GM18502 (cell line): ENCODE results near the gene SIRPB2.
"Not testable (repeated sequence)": the region's sequence is repeated elsewhere in the genome, so short reads cannot be mapped to it uniquely, and the experiment has no call there.

Source experiments
- ATAC-seq: cut with Tn5 transposase; IDR thresholded peaks from one replicate; pipeline ENCODE4 v1.9.1; 2021; ENCODE audit warnings: mild to moderate bottlenecking; ENCODE audit not compliant: unreplicated experiment, poor library complexity

Gene SIRPB2

GRCh38 chr20:1503564-1504227, 12.5 kb upstream of the SIRPB2 start:
- ATAC-seq: peak; percentile 93

GRCh38 chr20:1500496-1500895, 9.3 kb upstream of the SIRPB2 start:
- ATAC-seq: no peak

GRCh38 chr20:1499528-1500420, 8.6 kb upstream of the SIRPB2 start:
- no peak for ATAC-seq

- not testable (repeated sequence) for ATAC-seq
These were observed 6.2 kb upstream of the SIRPB2 start for GRCh38 chr20:1497371-1497770.

- ATAC-seq: no peak
These were observed 5.7 kb upstream of the SIRPB2 start for GRCh38 chr20:1496930-1497329.

DNA sequence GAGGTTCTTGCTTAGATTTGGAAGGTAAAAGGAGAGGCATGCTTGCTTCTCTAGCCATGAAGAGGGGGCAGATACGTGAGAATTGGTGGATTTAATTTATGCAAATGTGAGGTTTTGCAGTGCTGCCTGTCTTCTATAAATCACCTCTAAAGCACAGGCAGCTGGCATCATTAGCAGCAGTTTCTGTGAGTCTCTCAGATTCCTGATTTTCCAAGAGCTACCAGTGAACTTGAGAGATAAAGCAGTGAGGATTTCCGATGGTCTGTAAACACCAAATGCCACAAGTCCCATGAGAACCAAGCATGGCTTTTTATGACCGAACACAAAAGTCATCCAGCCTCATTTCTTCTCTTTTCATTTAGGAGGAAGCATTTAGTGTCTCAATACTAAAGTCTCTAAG, 3.2 kb upstream of the SIRPB2 start:
- ATAC-seq: no peak

DNA sequence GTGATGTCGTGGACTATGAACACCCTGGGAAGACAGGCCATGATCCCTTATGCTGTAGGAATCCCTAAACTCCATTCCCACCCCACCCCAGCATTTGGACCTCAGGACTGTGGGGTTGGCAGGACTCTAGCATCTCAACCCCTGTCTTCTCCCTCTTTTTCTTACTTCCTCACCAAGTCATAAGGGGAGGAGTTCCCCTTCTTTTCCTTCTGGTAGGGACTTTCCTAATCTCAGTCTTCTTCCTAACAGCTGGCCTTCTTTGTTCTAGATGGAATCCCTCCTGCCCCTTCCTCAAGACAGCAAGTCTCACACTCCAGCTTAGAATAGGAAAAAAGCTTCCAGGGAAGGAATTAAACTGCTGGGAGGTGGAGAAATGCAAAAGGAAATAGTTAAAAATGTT, 2.3 kb upstream of the SIRPB2 start:
- ATAC-seq: no peak

- no peak for ATAC-seq
These were observed 831 bp upstream of the SIRPB2 start for GRCh38 chr20:1491860-1492642.

DNA sequence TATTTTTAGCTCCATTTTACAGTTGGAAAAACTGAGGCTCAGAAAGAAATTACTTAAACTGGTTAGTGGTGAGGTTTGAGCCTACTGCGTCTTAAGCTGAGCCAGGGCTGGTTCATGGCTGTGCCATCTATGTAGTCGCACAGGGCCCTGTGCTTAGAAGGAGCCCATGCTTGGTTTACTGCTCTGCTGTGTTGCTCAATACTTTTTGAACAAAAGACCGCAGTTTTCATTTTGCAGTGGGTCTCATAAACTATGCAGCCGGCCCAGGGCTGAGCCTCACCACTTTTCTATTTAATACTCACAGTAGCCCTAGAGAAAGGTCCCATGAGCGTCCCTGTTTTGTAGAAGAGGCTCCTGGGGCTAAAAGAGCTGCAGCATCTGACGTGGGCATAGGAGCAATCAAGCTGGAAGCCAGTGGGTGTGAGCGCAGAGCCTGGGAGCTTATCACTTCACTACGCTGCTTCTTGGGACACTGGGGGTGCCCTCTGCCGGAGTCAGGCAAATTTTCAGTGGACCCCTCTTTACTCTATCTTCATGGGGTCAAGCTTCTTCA, 501 bp downstream of the SIRPB2 start:
- ATAC-seq: no peak

DNA sequence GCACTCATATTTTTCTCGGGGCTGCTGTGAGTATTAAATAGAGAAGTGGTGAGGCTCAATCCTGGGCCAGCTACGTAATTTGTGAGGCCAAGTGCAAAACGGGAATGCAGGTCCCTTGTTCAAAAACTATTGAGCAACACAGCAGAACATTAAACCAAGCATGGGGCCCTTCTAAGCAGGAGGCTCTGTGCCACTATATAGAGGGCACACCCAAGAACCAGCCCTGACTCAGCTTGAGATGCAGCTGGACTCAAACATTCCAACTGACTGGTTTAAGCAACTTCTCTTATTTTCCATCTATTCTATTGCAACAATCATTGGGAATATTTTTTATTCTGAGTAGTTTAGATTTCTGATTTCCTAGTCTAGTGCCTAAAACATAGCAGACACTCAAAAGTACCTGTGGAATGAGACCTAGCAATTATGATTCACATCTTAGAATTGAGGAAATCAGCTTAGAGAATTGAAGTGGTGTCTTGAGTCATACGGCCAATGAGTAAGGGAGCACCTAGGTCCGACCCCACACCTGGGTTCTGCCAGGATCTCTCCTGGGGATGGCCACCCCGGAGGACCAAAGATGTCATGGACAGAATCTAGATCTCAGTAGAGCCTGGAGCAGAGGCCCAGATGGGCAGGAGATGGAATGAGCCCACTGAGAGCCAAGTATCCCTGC, 1.3 kb downstream of the SIRPB2 start:
- no peak for ATAC-seq

DNA sequence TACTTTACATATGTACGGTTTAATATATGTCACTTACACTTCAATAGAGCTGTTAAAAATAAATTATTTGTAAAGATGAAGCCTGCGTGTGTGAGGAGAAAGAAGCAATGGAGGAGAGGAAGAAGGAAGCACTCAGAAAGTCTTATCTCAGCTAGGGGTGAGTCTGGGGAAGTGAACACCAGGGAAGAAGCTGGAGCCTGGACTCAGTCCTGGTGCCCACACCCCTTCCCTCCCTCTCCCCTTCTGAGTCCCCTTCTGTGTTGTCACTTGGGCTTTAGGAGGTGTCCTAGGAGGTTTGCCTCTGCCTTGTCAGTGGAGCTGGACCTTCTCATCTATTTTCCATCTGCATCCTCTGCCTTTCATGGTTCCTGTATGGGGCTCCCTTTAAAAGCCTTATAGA, 1.9 kb downstream of the SIRPB2 start:
- ATAC-seq: no peak

GRCh38 chr20:1486566-1486965, 4.7 kb downstream of the SIRPB2 start:
- no peak for ATAC-seq

- no peak for ATAC-seq
These were observed 6.6 kb downstream of the SIRPB2 start for GRCh38 chr20:1484438-1485116.

DNA sequence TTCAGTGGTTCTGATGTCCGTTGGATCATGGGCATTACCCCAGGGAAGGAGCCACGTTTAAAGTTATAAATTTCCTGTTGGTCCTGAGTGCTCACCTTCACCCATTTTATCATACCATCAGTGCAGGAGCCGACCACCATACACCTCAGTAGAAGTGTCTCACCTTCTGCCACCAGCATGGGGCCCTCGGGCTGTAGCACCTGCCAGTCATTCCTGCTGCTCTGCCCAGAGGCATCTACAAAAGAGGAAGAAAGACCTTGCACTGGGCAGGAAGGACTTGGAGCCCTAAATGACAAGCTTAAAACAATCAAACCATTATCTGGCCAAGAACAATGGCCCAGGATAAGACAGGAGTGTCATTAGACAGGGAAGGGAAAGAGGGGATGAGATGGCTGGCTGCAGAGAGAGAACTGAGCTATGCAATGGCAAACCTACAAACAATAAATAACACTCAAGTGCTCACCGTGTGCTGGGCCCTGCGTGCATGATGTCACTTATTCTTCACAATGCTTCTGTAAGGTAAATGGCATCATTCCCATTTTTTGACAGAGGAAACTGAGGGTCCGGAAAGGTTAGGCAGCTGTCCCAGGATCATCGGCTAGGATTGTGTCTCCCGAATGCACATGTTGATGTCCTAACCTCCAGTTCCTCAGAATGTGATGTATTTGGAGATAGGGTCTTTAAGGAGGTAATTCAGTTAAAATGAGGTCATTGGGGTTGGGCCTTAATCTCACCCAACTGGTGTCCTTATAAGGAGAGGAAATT, 11.2 kb downstream of the SIRPB2 start:
- no peak for ATAC-seq

DNA sequence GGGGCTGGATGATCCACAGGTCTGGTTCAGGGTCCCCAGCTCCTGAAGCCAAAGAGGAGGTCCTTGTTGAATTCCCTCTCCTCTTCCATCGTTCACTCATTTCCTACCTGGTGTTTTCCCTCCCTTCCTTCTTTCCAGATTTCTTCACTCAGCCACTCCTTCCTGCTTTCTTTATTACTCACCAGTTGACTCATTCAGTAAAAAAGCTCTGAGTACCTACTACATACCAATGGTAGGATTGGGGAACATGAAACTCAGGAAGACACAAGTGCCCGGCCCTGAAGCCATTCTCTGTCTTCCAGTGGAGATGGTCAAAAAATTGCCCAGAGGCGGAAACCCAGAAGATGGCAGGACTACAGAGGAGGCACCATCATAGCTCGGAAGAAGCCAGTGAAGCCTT, 12.7 kb downstream of the SIRPB2 start:
- ATAC-seq: no peak

DNA sequence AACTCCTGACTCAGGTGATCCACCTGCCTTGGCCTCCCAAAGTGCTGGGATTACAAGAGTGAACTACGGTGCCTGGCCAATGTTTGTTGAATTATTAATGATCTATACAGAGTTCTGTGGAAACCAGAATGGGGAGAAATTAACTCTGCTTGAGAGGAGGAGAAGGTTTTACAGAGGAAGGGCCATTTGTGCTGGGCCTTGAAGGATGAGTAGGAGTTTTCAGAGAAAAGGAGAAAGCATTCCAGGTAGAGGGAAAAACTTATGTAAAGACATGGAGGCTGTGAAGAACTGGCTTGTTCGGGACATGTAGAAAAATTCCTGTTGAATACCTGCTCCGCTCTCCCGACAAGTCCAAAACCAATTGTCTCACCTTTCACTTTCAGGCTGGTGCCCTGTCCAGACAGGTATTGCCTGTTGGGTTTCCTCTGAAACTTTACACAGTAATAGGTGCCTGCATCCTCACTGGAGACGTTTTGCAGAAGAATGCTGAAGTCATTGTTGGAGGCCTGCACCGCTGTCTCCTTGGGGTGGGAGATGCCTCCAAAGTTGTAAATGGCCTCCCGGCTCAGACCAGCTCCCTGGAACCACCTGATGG, 13.2 kb downstream of the SIRPB2 start:
- no peak for ATAC-seq

DNA sequence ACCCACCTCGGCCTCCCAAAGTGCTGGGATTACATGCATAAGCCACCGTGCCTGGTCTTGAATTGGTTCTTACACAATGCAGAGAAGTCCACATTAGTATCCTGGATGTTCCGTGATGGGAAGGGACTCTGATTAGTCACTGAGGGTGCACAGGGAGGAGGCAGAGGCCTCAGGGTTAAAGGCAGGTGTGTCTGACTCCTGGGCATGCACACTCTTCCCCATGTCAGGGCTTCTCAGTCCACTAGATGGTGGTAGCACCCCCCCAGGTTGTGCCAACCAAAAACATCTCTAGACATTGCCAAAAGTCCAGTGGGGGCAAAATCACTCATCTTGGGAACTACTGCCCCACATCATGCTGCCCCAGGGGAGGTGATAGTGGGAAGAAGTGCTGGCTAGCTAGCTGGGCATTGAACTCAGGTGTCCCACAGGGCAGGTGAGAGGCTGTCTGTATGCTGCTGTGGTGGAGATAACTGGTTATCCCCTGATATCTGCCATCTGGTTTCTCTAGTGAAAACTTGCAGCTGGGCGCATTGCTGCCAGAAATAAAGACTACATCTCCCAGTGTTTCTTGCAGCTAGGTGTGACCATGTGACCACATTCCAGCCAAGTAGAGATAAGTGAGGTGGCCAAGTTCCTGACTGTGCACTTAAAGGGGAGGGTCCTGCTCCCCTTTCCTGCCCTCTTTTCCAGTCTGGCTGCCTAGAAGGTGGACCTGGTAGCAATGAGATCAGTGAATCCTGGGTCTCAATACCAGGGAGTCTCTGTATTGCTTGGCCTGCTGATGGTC, 16.2 kb downstream of the SIRPB2 start:
- no peak for ATAC-seq

- no peak for ATAC-seq
These were observed 16.9 kb downstream of the SIRPB2 start for GRCh38 chr20:1474325-1474724.
